A549 (cell line): ENCODE data around the gene FGD4. TPM values are rescaled to one million over a fixed set of nuclear protein-coding genes. Genes with fewer than 3 reads are reported as not detected.

Experiments used
- ATAC-seq, 2 experiments: fragments of 200-7000 bp in 1 of 2; fragments of >200 bp in 1 of 2; cut with Nextera tagmentation in 1 of 2; cut with Tn5 transposase in 1 of 2; 3 replicates each; pipeline versions ENCODE4 v1.8.0 to v1.9.1; 2018 to 2020; ENCODE audit warnings: mild to moderate bottlenecking in 1 of 2, moderate library complexity in 1 of 2
- CTCF ChIA-PET: fragments of 300-600 bp; sonication (Branson Sonifier 250); formaldehyde crosslinking; extraction: SDS; loops from one replicate; lab custom pipeline; 2021; ENCODE audit warnings: antibody characterized with exemption, inconsistent platforms; lab: Yijun Ruan, JAX
- POLR2A ChIA-PET: fragments of 350-600 bp; formaldehyde crosslinking; extraction: SDS; loops from one replicate; lab custom pipeline; 2021; ENCODE audit warnings: antibody characterized with exemption, inconsistent platforms; lab: Yijun Ruan, JAX
- DNase-seq, 2 experiments: peaks; one replicate each; pipeline versions ENCODE4 v3.0.0 to v3.0.0-alpha.2; 2011 to 2016; ENCODE audit warnings: low read depth in 1 of 2, low spot score in 1 of 2
- FAIRE-seq: peaks from 2 replicates; lab custom pipeline; 2011; peaks lifted over from hg19 to GRCh38; lab: Jason Lieb, UNC
- H3K27ac ChIP-seq, 2 experiments: fragments of >200 bp; sonication (Bioruptor Twin); formaldehyde crosslinking; 3 replicates each; pipeline ENCODE4 v1.5.1; 2016 to 2017
- H3K4me1 ChIP-seq: fragments of >200 bp; sonication (Bioruptor Twin); formaldehyde crosslinking; 3 replicates; pipeline ENCODE4 v1.6.1; 2016
- H3K4me2 ChIP-seq: fragments of >200 bp; sonication (Bioruptor Twin); formaldehyde crosslinking; 3 replicates; pipeline ENCODE4 v1.6.1; 2016
- H3K4me3 ChIP-seq: fragments of >200 bp; sonication (Bioruptor Twin); formaldehyde crosslinking; 3 replicates; pipeline ENCODE4 v1.5.1; 2016
- H3K9me3 ChIP-seq: fragments of >200 bp; sonication (Bioruptor Twin); formaldehyde crosslinking; 3 replicates; pipeline ENCODE4 v1.6.1; 2016
- ATOH8 ChIP-seq: fragments of 250-450 bp; sonication (Bioruptor Pico); IDR thresholded peaks from 2 replicates; pipeline ENCODE4 v1.5.0; 2020; ENCODE audit warnings: low read depth, mild to moderate bottlenecking, moderate library complexity
- CBX8 ChIP-seq: fragments of 200-600 bp; sonication (generic); IDR thresholded peaks from 2 replicates; pipeline ENCODE4 v1.6.1; 2016
- CEBPB ChIP-seq, 2 experiments: fragments of >200 bp in 1 of 2; sonication (Bioruptor Twin) in 1 of 2; formaldehyde crosslinking in 1 of 2; IDR thresholded peaks; 2 replicates each; pipeline ENCODE4 v1.6.1; 2012 to 2016
- E2F6 ChIP-seq: IDR thresholded peaks from 2 replicates; pipeline ENCODE4 v1.6.1; 2012; ENCODE audit warnings: low read depth, borderline replicate concordance
- FOSL2 ChIP-seq, 2 experiments: fragments of 450-650 bp in 1 of 2; fragments of >200 bp in 1 of 2; sonication (Bioruptor Twin) in 1 of 2; formaldehyde crosslinking; IDR thresholded peaks; 2 replicates each; pipeline versions ENCODE4 v1.5.0 to v1.6.1; 2016 to 2020; ENCODE audit warnings: mild to moderate bottlenecking in 1 of 2, moderate library complexity in 1 of 2
- FOXS1 ChIP-seq: fragments of 250-450 bp; sonication (Bioruptor Pico); IDR thresholded peaks from 2 replicates; pipeline ENCODE4 v1.5.0; 2020; ENCODE audit warnings: mild to moderate bottlenecking, moderate library complexity
- HMGXB4 ChIP-seq: fragments of 250-450 bp; sonication (Bioruptor Pico); IDR thresholded peaks from 2 replicates; pipeline ENCODE4 v1.5.0; 2021; ENCODE audit warnings: mild to moderate bottlenecking, moderate library complexity, borderline replicate concordance
- HOXB13 ChIP-seq: fragments of 250-450 bp; sonication (Bioruptor Pico); IDR thresholded peaks from 2 replicates; pipeline ENCODE4 v1.5.0; 2020; ENCODE audit warnings: low read depth, mild to moderate bottlenecking, moderate library complexity
- HOXB5 ChIP-seq: fragments of 250-450 bp; sonication (Bioruptor Pico); IDR thresholded peaks from 2 replicates; pipeline ENCODE4 v1.5.0; 2020; ENCODE audit warnings: mild to moderate bottlenecking, moderate library complexity
- JUN ChIP-seq, 2 experiments: fragments of >200 bp; sonication (Bioruptor Twin); formaldehyde crosslinking; IDR thresholded peaks; 2 replicates in 1 of 2; 3 replicates in 1 of 2; pipeline ENCODE4 v1.6.1; 2016 to 2017
- KDM5A ChIP-seq: fragments of 200-600 bp; sonication (generic); IDR thresholded peaks from 2 replicates; pipeline ENCODE4 v1.6.1; 2016; ENCODE audit warnings: antibody characterized with exemption, mild to moderate bottlenecking
- MAFK ChIP-seq: fragments of 450-650 bp; IDR thresholded peaks from 2 replicates; pipeline ENCODE4 v1.6.1; 2014; ENCODE audit not compliant: partially characterized antibody
- MAX ChIP-seq: IDR thresholded peaks from 2 replicates; pipeline ENCODE4 v1.6.1; 2012
- MAZ ChIP-seq: fragments of 150-350 bp; IDR thresholded peaks from 2 replicates; pipeline ENCODE4 v1.6.1; 2014; ENCODE audit warnings: antibody characterized with exemption, low read depth, low read length, borderline replicate concordance
- NPAS2 ChIP-seq: fragments of 250-450 bp; sonication (Bioruptor Pico); IDR thresholded peaks from 2 replicates; pipeline ENCODE4 v1.8.0; 2022; ENCODE audit warnings: mild to moderate bottlenecking, moderate library complexity, borderline replicate concordance
- NR3C1 ChIP-seq: fragments of >200 bp; sonication (Bioruptor Twin); formaldehyde crosslinking; IDR thresholded peaks from 3 replicates; pipeline ENCODE4 v1.6.1; 2017
- POLR2A ChIP-seq: IDR thresholded peaks from 2 replicates; pipeline ENCODE4 v1.6.1; 2012; ENCODE audit warnings: mild to moderate bottlenecking, low read length
- RAD21 ChIP-seq, 2 experiments: fragments of >200 bp in 1 of 2; sonication (Bioruptor Twin) in 1 of 2; formaldehyde crosslinking in 1 of 2; IDR thresholded peaks in 1 of 2; conservative IDR thresholded peaks in 1 of 2; 2 replicates in 1 of 2; 3 replicates in 1 of 2; pipeline ENCODE4 v1.6.1; 2012 to 2018; ENCODE audit warnings: inconsistent platforms in 1 of 2
- REST ChIP-seq: fragments of 200-600 bp; sonication (generic); IDR thresholded peaks from 2 replicates; pipeline ENCODE4 v1.6.1; 2016; ENCODE audit warnings: antibody characterized with exemption, mild to moderate bottlenecking, moderate library complexity
- TFCP2L1 ChIP-seq: fragments of 250-450 bp; sonication (Bioruptor Pico); IDR thresholded peaks from 2 replicates; pipeline ENCODE4 v1.5.0; 2021; ENCODE audit warnings: mild to moderate bottlenecking
- WGBS: methylation state at CpG from one replicate; pipeline ENCODE4 v1.1.6; 2017; ENCODE audit errors: missing lambda C conversion rate; 5-methylcytosine and 5-hydroxymethylcytosine counted together
- polyA plus RNA-seq, 4 experiments: library from polyadenylated mRNA; depleted of rRNA in 3 of 4; stranded (reverse); fragments of >200 nt; fragmentation: RNase III in 1 of 4; extraction: RNeasy Plus Mini Kit Qiagen cat#74134 plus additional on column Dnase treatment in 1 of 4; gene quantifications; 2 replicates in 3 of 4; 3 replicates in 1 of 4; pipeline ENCODE4 v1.2.3, GENCODE V29; 2011 to 2017

The FGD4 gene
- polyA plus RNA-seq, 2 of the 4 experiments (the other 2 are of a cell fraction): 2.2 to 6.0 TPM

GRCh38 chr12:32382226-32382625, 17.1 kb upstream of the FGD4 start:
- no peaks in the 10 kb centered on the region for H3K9me3 ChIP-seq
- no peak for FAIRE-seq
- CTCF ChIA-PET: interaction anchor here (0.7 to 1.7 kb wide), 3 partner anchors 17 to 275 kb away, joined by 3 to 7 read pairs (median 4); no protein-coding TSS in a partner anchor

GRCh38 chr12:32390572-32391219, 8.7 kb upstream of the FGD4 start:
- DNase-seq: peak in 1 of 2 experiments; percentile 77
- TF ChIP-seq NPAS2 (CRISPR knock-in tag): no peak
- TF ChIP-seq HOXB13 (CRISPR knock-in tag): no peak
- TF ChIP-seq NR3C1: no peak
- TF ChIP-seq MAFK: peak; percentile 55
- TF ChIP-seq TFCP2L1 (CRISPR knock-in tag): no peak
- TF ChIP-seq MAX: peak; percentile 30; the same call in 1 of the 2 replicates
- TF ChIP-seq JUN (IDR thresholded peaks at IDR 0.05): no peak
- TF ChIP-seq E2F6: 0 out of 2 replicates have a peak, but pooled peaks have one; percentile 40
- ATAC-seq: peak; percentile 80 to 91
- Histone ChIP-seq H3K4me1 (no peaks in the 10 kb centered on the region), H3K4me3 (peak overlapping the region; percentile 46), H3K4me2 (peak overlapping the region; percentile 68), H3K27ac (peak overlapping the region; percentile 63 to 72; a peak in 5 of 6 replicates), H3K9me3 (no peaks in the 10 kb centered on the region)
- no peak for FAIRE-seq
- CTCF ChIA-PET: no interaction called here
- 72% methylated on average over 35 of the region's 47 CpGs for WGBS
- POLR2A ChIA-PET: no interaction called here

More at GRCh38 chr12:32382226-32382625, 17.1 kb upstream of the FGD4 start:
- POLR2A ChIA-PET: no interaction called here
- TF ChIP-seq MAFK (peak; percentile 4), FOXS1 (no peak), FOSL2 (IDR thresholded peaks at IDR 0.05) (no peak), FOSL2 (CRISPR knock-in tag; IDR thresholded peaks at IDR 0.05) (no peak), MAZ (no peak), RAD21 (conservative IDR thresholded peaks at IDR 0.05 in 1 of 2, IDR thresholded peaks at IDR 0.05 in 1 of 2) (no peak), HOXB5 (CRISPR knock-in tag) (no peak), CEBPB (IDR thresholded peaks at IDR 0.05) (no peak)
- H3K4me1 ChIP-seq: no peaks in the 10 kb centered on the region
- no peak for ATAC-seq
- no peak for DNase-seq
- WGBS: 83% methylated on average over 2 of the region's 2 CpGs
- H3K4me2 ChIP-seq: no peak overlapping the region
- no peak overlapping the region for H3K4me3 ChIP-seq
- H3K27ac ChIP-seq: no peak overlapping the region

GRCh38 chr12:32395026-32395425, 4.3 kb upstream of the FGD4 start:
- CTCF ChIA-PET: interaction anchor here (1.6 kb wide), 1 partner anchor 277 kb away, joined by 4 read pairs; no protein-coding TSS in a partner anchor
- DNase-seq: no peak
- no peak overlapping the region for H3K27ac ChIP-seq

More at GRCh38 chr12:32395026-32395425, 4.3 kb upstream of the FGD4 start:
- no peak for TF ChIP-seq POLR2A
- no peak for TF ChIP-seq HMGXB4 (CRISPR knock-in tag)
- TF ChIP-seq KDM5A: no peak
- TF ChIP-seq MAFK: no peak
- TF ChIP-seq CBX8: no peak
- no peak for TF ChIP-seq ATOH8 (CRISPR knock-in tag)
- no peak for TF ChIP-seq REST
- Histone ChIP-seq H3K4me1 (peaks cover 7% of the 10 kb centered on the region; the same call in 1 of the 3 replicates), H3K4me3 (no peak overlapping the region), H3K4me2 (no peak overlapping the region), H3K9me3 (no peaks in the 10 kb centered on the region)
- POLR2A ChIA-PET: no interaction called here
- ATAC-seq (no peak), FAIRE-seq (no peak)
